Measurements from ENCODE around the gene TMC7.

TMC7 gene

DNA sequence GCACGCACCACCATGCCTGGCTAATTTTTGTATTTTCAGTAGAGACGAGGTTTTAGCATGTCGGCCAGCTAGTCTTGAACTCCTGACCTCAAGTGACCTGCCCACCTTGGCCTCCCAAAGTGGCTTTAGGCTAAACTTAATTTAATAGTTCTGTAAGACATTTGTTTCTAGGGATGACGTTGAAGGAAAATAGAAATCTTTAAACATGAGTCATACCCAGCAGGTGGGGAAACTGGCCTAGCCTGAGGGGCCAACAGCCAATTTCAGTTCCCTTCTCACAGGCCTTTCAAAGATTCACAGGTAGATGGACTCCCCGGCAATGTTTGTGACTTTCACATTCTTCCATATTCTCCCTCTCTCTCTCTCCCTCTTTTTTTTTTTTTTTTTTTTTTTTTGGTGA, 111.9 kb downstream of the TMC7 start:
- Histone ChIP-seq H3K9me3 (ENCODE audit: insufficient read depth, low read length) (no peaks in the 10 kb centered on the region), H2AFZ (ENCODE audit: low read depth, low read length, severe bottlenecking) (no peak overlapping the region), H3F3A (ENCODE audit: insufficient read depth) (no peaks in the 10 kb centered on the region), H3K4me3 (ENCODE audit: insufficient read depth, low read length, poor library complexity, severe bottlenecking) (no peak overlapping the region), H3K27ac (ENCODE audit: low read depth, low read length) (no peak overlapping the region), H3K79me2 (ENCODE audit: insufficient read depth, low read length) (no peaks in the 10 kb centered on the region), H4K20me1 (ENCODE audit: low read depth, low read length) (no peaks in the 10 kb centered on the region), H3K27me3 (ENCODE audit: low read length) (no peaks in the 10 kb centered on the region), H3K9ac (ENCODE audit: low read length) (no peak overlapping the region), H3K4me2 (ENCODE audit: low read depth, low read length, poor library complexity, severe bottlenecking) (no peak overlapping the region), H3K9me2 (replicated peaks; ENCODE audit: insufficient read depth, low read length) (no peaks in the 10 kb centered on the region), H3K36me3 (ENCODE audit: low read length) (no peaks in the 10 kb centered on the region)
- TF ChIP-seq, protein P1, sequence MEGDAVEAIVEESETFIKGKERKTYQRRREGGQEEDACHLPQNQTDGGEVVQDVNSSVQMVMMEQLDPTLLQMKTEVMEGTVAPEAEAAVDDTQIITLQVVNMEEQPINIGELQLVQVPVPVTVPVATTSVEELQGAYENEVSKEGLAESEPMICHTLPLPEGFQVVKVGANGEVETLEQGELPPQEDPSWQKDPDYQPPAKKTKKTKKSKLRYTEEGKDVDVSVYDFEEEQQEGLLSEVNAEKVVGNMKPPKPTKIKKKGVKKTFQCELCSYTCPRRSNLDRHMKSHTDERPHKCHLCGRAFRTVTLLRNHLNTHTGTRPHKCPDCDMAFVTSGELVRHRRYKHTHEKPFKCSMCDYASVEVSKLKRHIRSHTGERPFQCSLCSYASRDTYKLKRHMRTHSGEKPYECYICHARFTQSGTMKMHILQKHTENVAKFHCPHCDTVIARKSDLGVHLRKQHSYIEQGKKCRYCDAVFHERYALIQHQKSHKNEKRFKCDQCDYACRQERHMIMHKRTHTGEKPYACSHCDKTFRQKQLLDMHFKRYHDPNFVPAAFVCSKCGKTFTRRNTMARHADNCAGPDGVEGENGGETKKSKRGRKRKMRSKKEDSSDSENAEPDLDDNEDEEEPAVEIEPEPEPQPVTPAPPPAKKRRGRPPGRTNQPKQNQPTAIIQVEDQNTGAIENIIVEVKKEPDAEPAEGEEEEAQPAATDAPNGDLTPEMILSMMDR (IDR thresholded peaks at IDR 0.05; ENCODE audit: insufficient read depth, low read length, poor library complexity, severe bottlenecking), result no peak
- no peak for TF ChIP-seq EZH2phosphoT487 (conservative IDR thresholded peaks at IDR 0.05; ENCODE audit: low read length)

DNA sequence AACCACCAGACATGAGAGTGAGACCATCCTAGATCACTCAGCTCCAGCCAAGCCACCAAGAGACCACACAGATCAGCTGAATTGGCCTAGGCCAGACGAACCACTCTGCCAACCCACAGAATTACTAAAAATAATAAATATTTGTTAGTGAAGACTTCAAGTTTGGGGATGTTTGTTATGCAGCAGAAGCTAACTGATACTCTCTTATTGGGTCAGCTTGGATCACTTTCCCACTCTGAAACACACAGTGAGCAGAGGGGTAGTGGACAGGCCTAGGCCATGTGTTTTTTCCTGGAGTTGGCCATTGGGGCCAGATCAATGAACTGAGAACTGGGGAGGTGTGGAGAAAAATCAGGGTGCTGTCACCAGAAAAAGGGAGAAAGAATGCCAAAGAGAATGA, 114.4 kb downstream of the TMC7 start:
- H3K27me3 ChIP-seq (ENCODE audit: low read length), result no peaks in the 10 kb centered on the region
- no peaks in the 10 kb centered on the region for H3K79me2 ChIP-seq (ENCODE audit: insufficient read depth, low read length)
- H3F3A ChIP-seq (ENCODE audit: insufficient read depth), result no peaks in the 10 kb centered on the region
- H3K9me3 ChIP-seq (ENCODE audit: insufficient read depth, low read length), result no peaks in the 10 kb centered on the region
- H3K36me3 ChIP-seq (ENCODE audit: low read length), result no peaks in the 10 kb centered on the region
- no peak overlapping the region for H3K4me3 ChIP-seq (ENCODE audit: insufficient read depth, low read length, poor library complexity, severe bottlenecking)
- no peak overlapping the region for H3K4me2 ChIP-seq (ENCODE audit: low read depth, low read length, poor library complexity, severe bottlenecking)
- TF ChIP-seq, protein P1 (IDR thresholded peaks at IDR 0.05; ENCODE audit: insufficient read depth, low read length, poor library complexity, severe bottlenecking), result no peak
- TF ChIP-seq EZH2phosphoT487 (conservative IDR thresholded peaks at IDR 0.05; ENCODE audit: low read length), result no peak
- H3K9ac ChIP-seq (ENCODE audit: low read length), result no peak overlapping the region
- H4K20me1 ChIP-seq (ENCODE audit: low read depth, low read length), result no peaks in the 10 kb centered on the region
- H3K27ac ChIP-seq (ENCODE audit: low read depth, low read length), result no peak overlapping the region
- H3K9me2 ChIP-seq (replicated peaks; ENCODE audit: insufficient read depth, low read length), result no peaks in the 10 kb centered on the region
- no peak overlapping the region for H2AFZ ChIP-seq (ENCODE audit: low read depth, low read length, severe bottlenecking)

- Histone ChIP-seq H3K79me2 (ENCODE audit: insufficient read depth, low read length) (no peaks in the 10 kb centered on the region), H4K20me1 (ENCODE audit: low read depth, low read length) (no peaks in the 10 kb centered on the region), H3K9ac (ENCODE audit: low read length) (no peak overlapping the region), H3K27me3 (ENCODE audit: low read length) (no peaks in the 10 kb centered on the region), H3K4me2 (ENCODE audit: low read depth, low read length, poor library complexity, severe bottlenecking) (no peak overlapping the region), H3K27ac (ENCODE audit: low read depth, low read length) (no peak overlapping the region), H3K36me3 (ENCODE audit: low read length) (no peaks in the 10 kb centered on the region), H3K9me2 (replicated peaks; ENCODE audit: insufficient read depth, low read length) (no peaks in the 10 kb centered on the region), H3K4me3 (ENCODE audit: insufficient read depth, low read length, poor library complexity, severe bottlenecking) (no peak overlapping the region), H3F3A (ENCODE audit: insufficient read depth) (no peaks in the 10 kb centered on the region), H3K9me3 (ENCODE audit: insufficient read depth, low read length) (no peaks in the 10 kb centered on the region), H2AFZ (ENCODE audit: low read depth, low read length, severe bottlenecking) (no peak overlapping the region)
- TF ChIP-seq, protein P1 (IDR thresholded peaks at IDR 0.05; ENCODE audit: insufficient read depth, low read length, poor library complexity, severe bottlenecking), result no peak
- no peak for TF ChIP-seq EZH2phosphoT487 (conservative IDR thresholded peaks at IDR 0.05; ENCODE audit: low read length)
These were observed 118.6 kb downstream of the TMC7 start for GRCh38 chr16:19102187-19102872.

Measured in SU-DHL-6 (cell line).